Gastroesophageal sphincter (tissue), 4 donors: ENCODE results near the gene LENEP. TPM values are rescaled to one million over a fixed set of nuclear protein-coding genes. Genes with fewer than 3 reads are reported as not detected.

Source experiments
- ATAC-seq: fragments of 150-250 bp; one replicate; pipeline ENCODE4 v1.9.1; 2016; ENCODE audit warnings: mild to moderate bottlenecking, moderate library complexity
- H3K27ac ChIP-seq, 4 donors: fragments of 200-600 bp; sonication (generic) in 3 of 4; 1 replicate in 3 of 4; 2 replicates in 1 of 4; pipeline ENCODE4 v1.5.1; 2016 to 2019
- H3K27me3 ChIP-seq: fragments of 200-600 bp; sonication (generic); one replicate; pipeline ENCODE4 v1.5.1; 2019
- H3K36me3 ChIP-seq, 2 donors: fragments of 200-600 bp; sonication (generic); one replicate each; pipeline ENCODE4 v1.5.1; 2019; ENCODE audit warnings: control low read depth in 1 of 2
- H3K4me1 ChIP-seq, 3 donors: fragments of 200-600 bp; sonication (generic); 1 replicate in 2 of 3; 2 replicates in 1 of 3; pipeline ENCODE4 v1.5.1; 2016 to 2019; ENCODE audit warnings: control low read depth in 2 of 3
- H3K4me3 ChIP-seq, 2 donors: fragments of 200-600 bp; sonication (generic); one replicate each; pipeline ENCODE4 v1.5.1; 2019; ENCODE audit warnings: mild to moderate bottlenecking in 1 of 2, moderate library complexity in 1 of 2
- H3K9me3 ChIP-seq, 3 donors: fragments of 200-600 bp; sonication (generic); one replicate each; pipeline ENCODE4 v1.5.1; 2017 to 2019; ENCODE audit warnings: control low read depth in 2 of 3
- EP300 ChIP-seq: sonication (generic); formaldehyde crosslinking; IDR thresholded peaks from one replicate; pipeline ENCODE4 v1.6.1; 2017; ENCODE audit warnings: antibody characterized with exemption, mild to moderate bottlenecking
- POLR2A ChIP-seq, 2 donors: fragments of 450-650 bp; IDR thresholded peaks; one replicate each; pipeline ENCODE4 v1.6.1; 2017; ENCODE audit warnings: antibody characterized with exemption in 2 of 2, mild to moderate bottlenecking in 2 of 2, moderate library complexity in 1 of 2
- POLR2AphosphoS5 ChIP-seq: sonication (generic); formaldehyde crosslinking; IDR thresholded peaks from one replicate; pipeline ENCODE4 v1.6.1; 2017; ENCODE audit warnings: antibody characterized with exemption
- WGBS, 2 donors: methylation state at CpG; one replicate each; pipeline ENCODE4 v1.1.5; 2018; ENCODE audit warnings: low coverage in 1 of 2; 5-methylcytosine and 5-hydroxymethylcytosine counted together
- total RNA-seq, 4 donors: library from RNA; depleted of rRNA; stranded (reverse); fragments of >200 nt; gene quantifications; one replicate each; pipeline ENCODE4 v1.1.0, GENCODE V29; 2016
- TF ChIP-seq, protein P1 (sequence below), 4 experiments: fragments of 200-600 bp in 2 of 4; fragments of 450-650 bp in 2 of 4; sonication (generic) in 1 of 4; IDR thresholded peaks; one replicate each; pipeline ENCODE4 v1.5.1; 2017 to 2019; ENCODE audit warnings: antibody characterized with exemption in 4 of 4, mild to moderate bottlenecking in 2 of 4, moderate library complexity in 2 of 4

LENEP gene
- total RNA-seq, 4 donors from 2014 or later, result not detected

DNA sequence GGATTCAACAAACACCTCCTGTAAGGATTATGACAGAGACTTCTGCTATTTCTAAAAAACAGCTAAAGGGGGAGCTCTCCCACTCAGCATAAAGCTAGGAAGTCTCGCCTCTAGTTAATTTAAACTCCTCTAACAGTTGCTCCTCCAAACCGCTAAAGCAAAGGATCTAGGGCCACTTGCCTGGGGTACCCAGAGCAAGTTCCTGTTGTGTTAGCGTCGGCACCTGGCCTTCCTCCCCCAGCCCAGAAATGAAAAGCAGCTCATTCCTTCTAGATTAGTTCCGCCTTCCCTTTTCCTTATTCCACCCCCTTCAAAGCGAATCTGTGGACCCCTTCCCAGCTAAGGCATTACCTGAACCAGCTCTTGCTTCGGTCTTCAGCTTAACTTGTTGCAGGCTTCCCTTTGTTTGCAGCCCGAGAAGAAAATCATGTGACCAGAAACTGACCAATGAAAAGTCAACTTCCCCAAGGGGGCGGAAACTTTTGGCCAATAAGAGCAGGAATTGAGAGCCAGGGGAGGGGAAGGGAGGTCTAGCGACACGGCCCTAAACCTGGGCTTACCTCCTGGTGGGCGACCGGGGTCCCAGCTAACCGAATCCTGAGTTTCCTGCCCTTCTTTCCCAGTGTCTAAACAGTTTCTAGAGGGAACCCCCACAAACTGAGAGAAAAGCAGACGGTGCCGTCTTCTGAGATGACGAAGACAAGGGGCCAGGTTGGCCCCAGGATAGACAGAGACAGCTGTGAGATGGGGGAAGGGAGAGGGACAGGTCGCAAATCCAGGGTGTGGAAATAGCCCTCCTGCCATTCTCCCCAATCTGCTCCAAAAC lies 37.5 kb upstream of the LENEP start, which contains the start of gene PBXIP1:
TSS of gene PBXIP1 (minus strand) at position 382 of the 826 bp plus-strand sequence. CDS start 2,378 bp downstream, outside the sequence.
- Histone ChIP-seq H3K36me3 (peaks cover 0 to 29% of the 10 kb centered on the region in 2 donors), H3K9me3 (no peaks in the 10 kb centered on the region), H3K4me1 (peaks cover 14 to 96% (median 47%) of the 10 kb centered on the region in 3 donors), H3K27ac (peak within 1 kb of the TSS; percentile 79 to 98 (median 88)), H3K27me3 (no peaks in the 10 kb centered on the region), H3K4me3 (peak within 1 kb of the TSS; percentile 63 to 66)
- 0% methylated on average over 8 to 17 of the region's 18 CpGs for WGBS, 2 donors
- peak; percentile 23 for TF ChIP-seq POLR2AphosphoS5
- TF ChIP-seq, protein P1, sequence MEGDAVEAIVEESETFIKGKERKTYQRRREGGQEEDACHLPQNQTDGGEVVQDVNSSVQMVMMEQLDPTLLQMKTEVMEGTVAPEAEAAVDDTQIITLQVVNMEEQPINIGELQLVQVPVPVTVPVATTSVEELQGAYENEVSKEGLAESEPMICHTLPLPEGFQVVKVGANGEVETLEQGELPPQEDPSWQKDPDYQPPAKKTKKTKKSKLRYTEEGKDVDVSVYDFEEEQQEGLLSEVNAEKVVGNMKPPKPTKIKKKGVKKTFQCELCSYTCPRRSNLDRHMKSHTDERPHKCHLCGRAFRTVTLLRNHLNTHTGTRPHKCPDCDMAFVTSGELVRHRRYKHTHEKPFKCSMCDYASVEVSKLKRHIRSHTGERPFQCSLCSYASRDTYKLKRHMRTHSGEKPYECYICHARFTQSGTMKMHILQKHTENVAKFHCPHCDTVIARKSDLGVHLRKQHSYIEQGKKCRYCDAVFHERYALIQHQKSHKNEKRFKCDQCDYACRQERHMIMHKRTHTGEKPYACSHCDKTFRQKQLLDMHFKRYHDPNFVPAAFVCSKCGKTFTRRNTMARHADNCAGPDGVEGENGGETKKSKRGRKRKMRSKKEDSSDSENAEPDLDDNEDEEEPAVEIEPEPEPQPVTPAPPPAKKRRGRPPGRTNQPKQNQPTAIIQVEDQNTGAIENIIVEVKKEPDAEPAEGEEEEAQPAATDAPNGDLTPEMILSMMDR (IDR thresholded peaks at IDR 0.05), result peak in 2 of 4 experiments; percentile 20 to 26
- TF ChIP-seq POLR2A (IDR thresholded peaks at IDR 0.05), result peak in 1 of 2 donors; percentile 29
- no peak for TF ChIP-seq EP300
- ATAC-seq, result peak; percentile 88

DNA sequence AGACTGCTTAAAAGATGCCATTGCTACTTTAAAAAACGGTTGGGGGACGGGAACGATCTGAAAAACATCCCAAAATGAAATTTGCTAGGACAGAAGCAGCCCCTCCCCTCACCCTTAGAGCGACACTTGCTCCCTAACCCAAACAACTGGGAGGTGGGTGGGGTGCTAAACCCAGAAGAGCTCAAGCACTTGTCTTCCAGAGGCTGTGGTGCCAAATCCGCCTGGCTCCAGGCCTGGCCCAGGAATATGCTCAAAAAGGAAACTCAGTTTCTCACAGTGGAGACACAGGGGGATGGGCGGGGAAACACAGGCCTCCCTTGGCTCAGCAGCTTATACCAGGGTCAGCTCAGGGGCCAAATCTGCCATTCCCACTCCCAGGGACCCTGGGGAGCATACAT lies 36.8 kb upstream of the LENEP start:
- ATAC-seq, result peak; percentile 28
- H3K4me3 ChIP-seq, result peak overlapping the region; percentile 63 to 66
- peaks cover 0 to 23% of the 10 kb centered on the region in 2 donors for H3K36me3 ChIP-seq
- no peaks in the 10 kb centered on the region for H3K9me3 ChIP-seq
- no peaks in the 10 kb centered on the region for H3K27me3 ChIP-seq
- no peak for TF ChIP-seq POLR2AphosphoS5
- TF ChIP-seq EP300, result no peak
- TF ChIP-seq, protein P1 (IDR thresholded peaks at IDR 0.05), result no peak
- no peak for TF ChIP-seq POLR2A (IDR thresholded peaks at IDR 0.05)
- H3K4me1 ChIP-seq, result peaks cover 14 to 95% (median 47%) of the 10 kb centered on the region in 3 donors
- peak overlapping the region; percentile 79 to 98 (median 88) for H3K27ac ChIP-seq
- WGBS, 2 donors, result 6 to 7% methylated on average over 3 of the region's 6 CpGs

DNA sequence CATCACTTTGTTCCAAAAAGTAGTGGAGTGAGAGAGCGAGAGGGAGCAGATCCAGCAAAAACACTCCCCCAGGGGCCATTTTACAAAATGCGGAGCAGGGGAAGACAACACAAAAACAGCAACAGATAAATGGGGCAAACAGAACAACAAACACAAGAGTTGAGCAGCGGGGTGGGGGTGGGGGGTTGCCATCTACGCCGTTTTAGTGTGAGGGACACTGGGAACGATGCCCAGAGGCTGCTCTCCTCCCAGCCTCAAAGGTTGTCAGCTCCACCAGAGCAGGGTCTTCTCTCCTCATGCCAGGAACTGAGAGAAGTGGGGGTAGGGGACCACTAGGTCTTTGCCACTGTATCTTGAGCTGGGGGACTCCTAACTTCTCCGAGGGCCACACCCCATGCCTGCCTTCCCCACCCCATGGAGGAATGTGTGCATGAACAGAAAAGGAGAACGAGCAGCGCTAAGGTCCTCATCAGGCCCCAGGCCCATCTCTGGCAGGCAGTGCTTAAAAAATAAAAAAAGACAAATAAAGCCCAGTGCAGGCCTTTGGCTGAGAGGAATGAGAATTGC lies 36.2 kb upstream of the LENEP start:
- H3K9me3 ChIP-seq, result no peaks in the 10 kb centered on the region
- H3K27me3 ChIP-seq, result no peaks in the 10 kb centered on the region
- WGBS, 2 donors, result 25 to 43% methylated on average over 5 to 7 of the region's 9 CpGs
- TF ChIP-seq, protein P1 (IDR thresholded peaks at IDR 0.05), result no peak
- TF ChIP-seq EP300 (no peak), POLR2AphosphoS5 (no peak), POLR2A (IDR thresholded peaks at IDR 0.05) (no peak)
- ATAC-seq, result no peak
- peaks cover 14 to 90% (median 47%) of the 10 kb centered on the region in 3 donors for H3K4me1 ChIP-seq
- H3K4me3 ChIP-seq, result peak overlapping the region in 1 of 2 donors; percentile 63
- H3K36me3 ChIP-seq, result peaks cover 0 to 21% of the 10 kb centered on the region in 2 donors
- H3K27ac ChIP-seq, result peak overlapping the region; percentile 79 to 98 (median 88)

DNA sequence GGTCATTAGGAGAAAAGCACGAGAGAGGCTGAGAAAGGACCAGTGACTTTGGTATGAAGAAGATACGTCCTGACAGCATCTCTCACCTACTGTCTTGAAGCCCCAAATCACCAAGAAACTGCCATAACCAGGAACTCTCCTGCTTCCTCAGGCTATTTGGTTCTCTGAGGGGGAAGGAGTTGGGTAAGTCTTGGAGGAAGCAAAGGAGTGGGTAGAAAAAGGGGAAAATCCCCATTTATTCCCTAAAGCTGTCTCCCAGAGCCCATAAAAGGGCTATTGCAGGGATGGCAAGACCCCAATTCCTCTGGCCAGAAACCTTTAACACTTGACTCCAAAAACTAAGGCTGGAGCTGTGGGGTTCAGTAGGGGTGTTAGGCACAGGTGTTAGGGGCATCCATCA lies 35.4 kb upstream of the LENEP start:
- 73 to 80% methylated on average over 1 to 2 of the region's 2 CpGs for WGBS, 2 donors
- peak overlapping the region in 2 of 4 donors; percentile 87 to 98 for H3K27ac ChIP-seq
- H3K36me3 ChIP-seq, result peaks cover 0 to 25% of the 10 kb centered on the region in 2 donors
- H3K27me3 ChIP-seq, result no peaks in the 10 kb centered on the region
- H3K9me3 ChIP-seq, result no peaks in the 10 kb centered on the region
- no peak overlapping the region for H3K4me3 ChIP-seq
- no peak for TF ChIP-seq POLR2A (IDR thresholded peaks at IDR 0.05)
- TF ChIP-seq, protein P1 (IDR thresholded peaks at IDR 0.05), result no peak
- TF ChIP-seq EP300, result no peak
- no peak for TF ChIP-seq POLR2AphosphoS5
- peaks cover 14 to 90% (median 51%) of the 10 kb centered on the region in 3 donors for H3K4me1 ChIP-seq
- ATAC-seq, result no peak
